ENCODE data around the gene TBX21. TPM values are rescaled to one million over a fixed set of nuclear protein-coding genes. Genes with fewer than 3 reads are reported as not detected.

The TBX21 gene
- total and polyA plus RNA-seq, 2 experiments from 2014 or later: not detected

DNA sequence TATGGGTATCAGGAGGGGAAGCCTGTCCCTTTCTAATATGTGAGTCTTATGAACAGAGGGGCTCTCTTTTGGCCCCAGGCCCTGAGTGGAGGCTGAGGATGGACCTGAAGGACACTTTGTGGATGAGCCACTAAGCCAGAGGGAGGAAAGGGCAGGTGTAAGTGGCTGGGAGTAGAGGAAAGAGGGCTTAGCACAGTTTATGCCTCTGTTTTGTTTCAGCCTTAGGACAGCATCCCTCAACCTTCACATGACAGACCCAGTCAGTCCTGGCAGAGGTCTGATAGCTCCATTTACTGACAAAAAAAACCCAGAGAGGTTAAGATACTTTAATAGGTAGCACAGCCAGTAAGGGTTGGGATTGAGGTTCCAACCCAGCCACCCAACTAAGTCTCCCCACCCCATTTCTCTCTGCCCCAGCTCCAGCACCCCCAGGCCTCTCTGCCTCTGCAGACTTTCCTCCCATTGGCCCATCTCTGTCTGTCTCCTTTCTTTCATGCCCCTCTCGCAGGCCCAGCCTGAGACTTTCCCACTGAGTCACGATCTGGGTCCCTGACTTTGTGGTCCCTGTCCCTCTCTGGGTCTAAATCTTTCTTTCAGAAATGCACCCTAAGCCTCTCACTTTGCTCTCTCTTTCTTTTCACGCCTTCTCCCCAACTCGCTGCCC is 4.7 kb upstream of the TBX21 start:
- peaks cover 40% of the 10 kb centered on the region for H3K27me3 ChIP-seq (ENCODE audit: insufficient read depth)
- ATAC-seq: no peak
- TF ChIP-seq CREB1 (CRISPR knock-in tag; IDR thresholded peaks at IDR 0.05; ENCODE audit: low read depth): no peak
- TF ChIP-seq, protein P1, sequence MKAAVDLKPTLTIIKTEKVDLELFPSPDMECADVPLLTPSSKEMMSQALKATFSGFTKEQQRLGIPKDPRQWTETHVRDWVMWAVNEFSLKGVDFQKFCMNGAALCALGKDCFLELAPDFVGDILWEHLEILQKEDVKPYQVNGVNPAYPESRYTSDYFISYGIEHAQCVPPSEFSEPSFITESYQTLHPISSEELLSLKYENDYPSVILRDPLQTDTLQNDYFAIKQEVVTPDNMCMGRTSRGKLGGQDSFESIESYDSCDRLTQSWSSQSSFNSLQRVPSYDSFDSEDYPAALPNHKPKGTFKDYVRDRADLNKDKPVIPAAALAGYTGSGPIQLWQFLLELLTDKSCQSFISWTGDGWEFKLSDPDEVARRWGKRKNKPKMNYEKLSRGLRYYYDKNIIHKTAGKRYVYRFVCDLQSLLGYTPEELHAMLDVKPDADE (IDR thresholded peaks at IDR 0.05): no peak
- TF ChIP-seq EZH2 (IDR thresholded peaks at IDR 0.05; ENCODE audit: low read depth, unreplicated experiment): no peak
- TF ChIP-seq POLR2AphosphoS5 (IDR thresholded peaks at IDR 0.05; ENCODE audit: low read depth): no peak
- TF ChIP-seq, protein P2, sequence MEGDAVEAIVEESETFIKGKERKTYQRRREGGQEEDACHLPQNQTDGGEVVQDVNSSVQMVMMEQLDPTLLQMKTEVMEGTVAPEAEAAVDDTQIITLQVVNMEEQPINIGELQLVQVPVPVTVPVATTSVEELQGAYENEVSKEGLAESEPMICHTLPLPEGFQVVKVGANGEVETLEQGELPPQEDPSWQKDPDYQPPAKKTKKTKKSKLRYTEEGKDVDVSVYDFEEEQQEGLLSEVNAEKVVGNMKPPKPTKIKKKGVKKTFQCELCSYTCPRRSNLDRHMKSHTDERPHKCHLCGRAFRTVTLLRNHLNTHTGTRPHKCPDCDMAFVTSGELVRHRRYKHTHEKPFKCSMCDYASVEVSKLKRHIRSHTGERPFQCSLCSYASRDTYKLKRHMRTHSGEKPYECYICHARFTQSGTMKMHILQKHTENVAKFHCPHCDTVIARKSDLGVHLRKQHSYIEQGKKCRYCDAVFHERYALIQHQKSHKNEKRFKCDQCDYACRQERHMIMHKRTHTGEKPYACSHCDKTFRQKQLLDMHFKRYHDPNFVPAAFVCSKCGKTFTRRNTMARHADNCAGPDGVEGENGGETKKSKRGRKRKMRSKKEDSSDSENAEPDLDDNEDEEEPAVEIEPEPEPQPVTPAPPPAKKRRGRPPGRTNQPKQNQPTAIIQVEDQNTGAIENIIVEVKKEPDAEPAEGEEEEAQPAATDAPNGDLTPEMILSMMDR (conservative IDR thresholded peaks at IDR 0.05; ENCODE audit: low read depth in 2 of 2): no peak
- no peak for TF ChIP-seq ZNF462 (CRISPR knock-in tag; IDR thresholded peaks at IDR 0.05)
- no peak for TF ChIP-seq REST (IDR thresholded peaks at IDR 0.05; ENCODE audit: unreplicated experiment)
- no peak for TF ChIP-seq EZH2phosphoT487 (IDR thresholded peaks at IDR 0.05; ENCODE audit: unreplicated experiment)
- no peak for TF ChIP-seq STAT1 (IDR thresholded peaks at IDR 0.05; ENCODE audit: unreplicated experiment)
- TF ChIP-seq ZNF114 (CRISPR knock-in tag; IDR thresholded peaks at IDR 0.05): no peak
- no peak for TF ChIP-seq ZNF331 (CRISPR knock-in tag; IDR thresholded peaks at IDR 0.05; ENCODE audit: low read depth)
- no peak for TF ChIP-seq NANOG (IDR thresholded peaks at IDR 0.05; ENCODE audit: borderline replicate concordance)
- no peaks in the 10 kb centered on the region for H3K9me2 ChIP-seq (ENCODE audit: insufficient read depth)
- peaks cover 6% of the 10 kb centered on the region; the same call in 1 of the 2 replicates for H3K4me1 ChIP-seq (ENCODE audit: insufficient read depth)
- DNase-seq (ENCODE audit: low spot score): no peak
- no peak overlapping the region for H3K27ac ChIP-seq (ENCODE audit: low read depth)
- no peak overlapping the region for H3K4me2 ChIP-seq
- no peaks in the 10 kb centered on the region for H3K36me3 ChIP-seq (ENCODE audit: insufficient read depth)
- Mint-ChIP-seq H3K27ac (no peak overlapping the region), H3K9me3 (no peaks in the 10 kb centered on the region), H3K4me3 (no peak overlapping the region), H3K4me1 (peaks cover 15% of the 10 kb centered on the region), H3K27me3 (ENCODE audit: insufficient read depth, low read depth, poor library complexity) (peaks cover 36% of the 10 kb centered on the region), H3K36me3 (ENCODE audit: low read depth) (no peaks in the 10 kb centered on the region)
- 0 out of 2 replicates have a peak, but pooled peaks cover 6% of the 10 kb centered on the region for H3F3A ChIP-seq (replicated peaks; ENCODE audit: low read depth)
- no peaks in the 10 kb centered on the region for H3K79me2 ChIP-seq (replicated peaks; ENCODE audit: insufficient read depth)
- no peaks in the 10 kb centered on the region for H4K20me1 ChIP-seq (replicated peaks; ENCODE audit: insufficient read depth)
- H2AFZ ChIP-seq: no peak overlapping the region; the same call in 1 of the 2 replicates
- no peak overlapping the region for H3K4me3 ChIP-seq
